ENCODE data around the gene DLX1.

- TF ChIP-seq, protein P1, sequence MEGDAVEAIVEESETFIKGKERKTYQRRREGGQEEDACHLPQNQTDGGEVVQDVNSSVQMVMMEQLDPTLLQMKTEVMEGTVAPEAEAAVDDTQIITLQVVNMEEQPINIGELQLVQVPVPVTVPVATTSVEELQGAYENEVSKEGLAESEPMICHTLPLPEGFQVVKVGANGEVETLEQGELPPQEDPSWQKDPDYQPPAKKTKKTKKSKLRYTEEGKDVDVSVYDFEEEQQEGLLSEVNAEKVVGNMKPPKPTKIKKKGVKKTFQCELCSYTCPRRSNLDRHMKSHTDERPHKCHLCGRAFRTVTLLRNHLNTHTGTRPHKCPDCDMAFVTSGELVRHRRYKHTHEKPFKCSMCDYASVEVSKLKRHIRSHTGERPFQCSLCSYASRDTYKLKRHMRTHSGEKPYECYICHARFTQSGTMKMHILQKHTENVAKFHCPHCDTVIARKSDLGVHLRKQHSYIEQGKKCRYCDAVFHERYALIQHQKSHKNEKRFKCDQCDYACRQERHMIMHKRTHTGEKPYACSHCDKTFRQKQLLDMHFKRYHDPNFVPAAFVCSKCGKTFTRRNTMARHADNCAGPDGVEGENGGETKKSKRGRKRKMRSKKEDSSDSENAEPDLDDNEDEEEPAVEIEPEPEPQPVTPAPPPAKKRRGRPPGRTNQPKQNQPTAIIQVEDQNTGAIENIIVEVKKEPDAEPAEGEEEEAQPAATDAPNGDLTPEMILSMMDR (IDR thresholded peaks at IDR 0.05): no peak
- TF ChIP-seq, protein P2, sequence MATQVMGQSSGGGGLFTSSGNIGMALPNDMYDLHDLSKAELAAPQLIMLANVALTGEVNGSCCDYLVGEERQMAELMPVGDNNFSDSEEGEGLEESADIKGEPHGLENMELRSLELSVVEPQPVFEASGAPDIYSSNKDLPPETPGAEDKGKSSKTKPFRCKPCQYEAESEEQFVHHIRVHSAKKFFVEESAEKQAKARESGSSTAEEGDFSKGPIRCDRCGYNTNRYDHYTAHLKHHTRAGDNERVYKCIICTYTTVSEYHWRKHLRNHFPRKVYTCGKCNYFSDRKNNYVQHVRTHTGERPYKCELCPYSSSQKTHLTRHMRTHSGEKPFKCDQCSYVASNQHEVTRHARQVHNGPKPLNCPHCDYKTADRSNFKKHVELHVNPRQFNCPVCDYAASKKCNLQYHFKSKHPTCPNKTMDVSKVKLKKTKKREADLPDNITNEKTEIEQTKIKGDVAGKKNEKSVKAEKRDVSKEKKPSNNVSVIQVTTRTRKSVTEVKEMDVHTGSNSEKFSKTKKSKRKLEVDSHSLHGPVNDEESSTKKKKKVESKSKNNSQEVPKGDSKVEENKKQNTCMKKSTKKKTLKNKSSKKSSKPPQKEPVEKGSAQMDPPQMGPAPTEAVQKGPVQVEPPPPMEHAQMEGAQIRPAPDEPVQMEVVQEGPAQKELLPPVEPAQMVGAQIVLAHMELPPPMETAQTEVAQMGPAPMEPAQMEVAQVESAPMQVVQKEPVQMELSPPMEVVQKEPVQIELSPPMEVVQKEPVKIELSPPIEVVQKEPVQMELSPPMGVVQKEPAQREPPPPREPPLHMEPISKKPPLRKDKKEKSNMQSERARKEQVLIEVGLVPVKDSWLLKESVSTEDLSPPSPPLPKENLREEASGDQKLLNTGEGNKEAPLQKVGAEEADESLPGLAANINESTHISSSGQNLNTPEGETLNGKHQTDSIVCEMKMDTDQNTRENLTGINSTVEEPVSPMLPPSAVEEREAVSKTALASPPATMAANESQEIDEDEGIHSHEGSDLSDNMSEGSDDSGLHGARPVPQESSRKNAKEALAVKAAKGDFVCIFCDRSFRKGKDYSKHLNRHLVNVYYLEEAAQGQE (IDR thresholded peaks at IDR 0.05; ENCODE audit: insufficient read depth in 1 of 2, low read depth in 2 of 2, low read length in 1 of 2): no peak
Measured at GRCh38 chr2:172099472-172100079, 14.3 kb downstream of the DLX1 start.

Measured in Panc1 (cell line).